ENCODE data around the gene GNB5. TPM values are rescaled to one million over a fixed set of nuclear protein-coding genes. Genes with fewer than 3 reads are reported as not detected.

GNB5 gene
- total RNA-seq, 1 experiment from 2014 or later, result 48.8 TPM

DNA sequence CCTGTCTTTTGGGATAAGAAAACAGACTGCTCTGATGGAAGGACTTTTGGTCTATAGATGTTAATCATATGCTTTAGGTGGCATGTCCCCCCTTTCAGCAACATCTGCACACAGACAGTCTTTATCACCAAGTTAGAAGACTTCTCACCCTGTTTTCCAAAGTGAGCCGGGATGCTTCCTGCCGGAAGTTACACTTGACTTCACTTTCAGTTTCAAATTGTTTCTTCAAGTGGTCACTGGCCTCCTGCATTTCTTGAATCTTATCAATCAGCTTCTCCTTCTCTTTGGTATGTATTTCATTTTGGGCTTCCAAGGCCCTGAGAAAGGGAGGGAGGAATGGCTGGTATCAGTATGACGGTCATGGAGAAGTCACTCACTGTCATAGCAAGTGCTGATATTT is 27.2 kb upstream of the GNB5 start:
- CTCF ChIA-PET, result no interaction called here
- Mint-ChIP-seq H3K36me3 (ENCODE audit: insufficient read depth, unreplicated experiment) (peaks cover 39% of the 10 kb centered on the region), H3K4me1 (ENCODE audit: low read depth, unreplicated experiment) (no peaks in the 10 kb centered on the region), H3K4me3 (ENCODE audit: low read depth, unreplicated experiment) (no peak overlapping the region), H3K27ac (ENCODE audit: unreplicated experiment) (no peak overlapping the region), H3K27me3 (ENCODE audit: unreplicated experiment) (no peaks in the 10 kb centered on the region), H3K9me3 (ENCODE audit: low read depth, unreplicated experiment) (no peaks in the 10 kb centered on the region)
- no TSS peak for BruUV-seq (replicated peaks)
- DNase-seq, result no peak
- TF ChIP-seq, protein P1, sequence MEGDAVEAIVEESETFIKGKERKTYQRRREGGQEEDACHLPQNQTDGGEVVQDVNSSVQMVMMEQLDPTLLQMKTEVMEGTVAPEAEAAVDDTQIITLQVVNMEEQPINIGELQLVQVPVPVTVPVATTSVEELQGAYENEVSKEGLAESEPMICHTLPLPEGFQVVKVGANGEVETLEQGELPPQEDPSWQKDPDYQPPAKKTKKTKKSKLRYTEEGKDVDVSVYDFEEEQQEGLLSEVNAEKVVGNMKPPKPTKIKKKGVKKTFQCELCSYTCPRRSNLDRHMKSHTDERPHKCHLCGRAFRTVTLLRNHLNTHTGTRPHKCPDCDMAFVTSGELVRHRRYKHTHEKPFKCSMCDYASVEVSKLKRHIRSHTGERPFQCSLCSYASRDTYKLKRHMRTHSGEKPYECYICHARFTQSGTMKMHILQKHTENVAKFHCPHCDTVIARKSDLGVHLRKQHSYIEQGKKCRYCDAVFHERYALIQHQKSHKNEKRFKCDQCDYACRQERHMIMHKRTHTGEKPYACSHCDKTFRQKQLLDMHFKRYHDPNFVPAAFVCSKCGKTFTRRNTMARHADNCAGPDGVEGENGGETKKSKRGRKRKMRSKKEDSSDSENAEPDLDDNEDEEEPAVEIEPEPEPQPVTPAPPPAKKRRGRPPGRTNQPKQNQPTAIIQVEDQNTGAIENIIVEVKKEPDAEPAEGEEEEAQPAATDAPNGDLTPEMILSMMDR (IDR thresholded peaks at IDR 0.05; ENCODE audit: unreplicated experiment), result no peak
- intact Hi-C loops (cut with micrococcal nuclease; ENCODE audit: unreplicated experiment), result no loop called here

DNA sequence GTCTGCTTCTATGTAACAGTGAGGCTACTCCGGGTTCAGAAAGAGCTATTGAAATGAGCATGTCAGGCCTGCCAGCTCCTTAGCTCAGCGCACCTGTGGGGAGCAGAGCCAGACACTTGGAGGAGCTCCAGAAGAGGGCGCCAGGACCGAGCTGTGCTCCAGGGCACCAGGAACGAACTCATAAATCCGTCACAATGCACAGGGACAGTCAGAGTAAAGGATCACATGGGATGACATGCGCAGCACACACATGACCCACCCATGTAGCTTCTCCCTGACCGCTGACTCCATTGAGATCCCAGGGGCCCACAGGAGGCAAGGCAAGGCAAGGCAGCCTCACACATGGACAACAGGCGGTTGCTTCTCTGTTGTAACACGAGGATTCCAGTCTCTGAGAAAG is 26.0 kb upstream of the GNB5 start:
- CTCF ChIA-PET, result interaction anchor here (0.7 to 1.0 kb wide), 2 partner anchors 9 to 37 kb away, joined by 3 read pairs; no protein-coding TSS in a partner anchor
- BruUV-seq (replicated peaks), result no TSS peak
- H3K9me3 Mint-ChIP-seq (ENCODE audit: low read depth, unreplicated experiment), result no peaks in the 10 kb centered on the region
- no peak overlapping the region for H3K27ac Mint-ChIP-seq (ENCODE audit: unreplicated experiment)
- H3K4me3 Mint-ChIP-seq (ENCODE audit: low read depth, unreplicated experiment), result no peak overlapping the region
- H3K4me1 Mint-ChIP-seq (ENCODE audit: low read depth, unreplicated experiment), result no peaks in the 10 kb centered on the region
- intact Hi-C loops (cut with micrococcal nuclease; ENCODE audit: unreplicated experiment), result no loop called here
- peak; percentile 25 for DNase-seq
- TF ChIP-seq, protein P1 (IDR thresholded peaks at IDR 0.05; ENCODE audit: unreplicated experiment), result no peak
- H3K27me3 Mint-ChIP-seq (ENCODE audit: unreplicated experiment), result no peaks in the 10 kb centered on the region
- peaks cover 42% of the 10 kb centered on the region for H3K36me3 Mint-ChIP-seq (ENCODE audit: insufficient read depth, unreplicated experiment)

DNA sequence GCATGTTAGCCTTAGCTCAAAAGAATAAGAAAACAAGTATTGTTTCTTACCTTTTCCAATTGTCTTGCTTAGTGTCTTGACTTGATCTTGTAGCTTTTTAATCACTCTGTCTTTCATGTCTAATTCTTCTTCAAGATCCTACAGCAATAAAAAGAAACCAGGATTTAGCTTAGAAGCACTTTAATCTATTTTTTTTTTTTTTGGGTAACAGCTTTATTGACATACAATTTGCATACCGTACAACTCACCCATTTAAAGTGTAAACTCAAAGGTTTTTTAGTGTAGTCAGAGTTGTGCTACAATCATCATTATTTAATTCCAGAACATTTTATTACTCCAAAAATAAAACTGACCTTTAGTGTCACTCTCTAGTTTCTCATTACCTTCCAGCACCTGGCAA is 23.4 kb upstream of the GNB5 start:
- peaks cover 31% of the 10 kb centered on the region for H3K36me3 Mint-ChIP-seq (ENCODE audit: insufficient read depth, unreplicated experiment)
- no peak overlapping the region for H3K4me3 Mint-ChIP-seq (ENCODE audit: low read depth, unreplicated experiment)
- H3K4me1 Mint-ChIP-seq (ENCODE audit: low read depth, unreplicated experiment), result no peaks in the 10 kb centered on the region
- no TSS peak for BruUV-seq (replicated peaks)
- H3K27me3 Mint-ChIP-seq (ENCODE audit: unreplicated experiment), result no peaks in the 10 kb centered on the region
- no peaks in the 10 kb centered on the region for H3K9me3 Mint-ChIP-seq (ENCODE audit: low read depth, unreplicated experiment)
- TF ChIP-seq, protein P1 (IDR thresholded peaks at IDR 0.05; ENCODE audit: unreplicated experiment), result no peak
- intact Hi-C loops (cut with micrococcal nuclease; ENCODE audit: unreplicated experiment), result no loop called here
- CTCF ChIA-PET, result interaction anchor here (0.9 kb wide), 1 partner anchor 13 kb away, joined by 3 read pairs; no protein-coding TSS in a partner anchor
- DNase-seq, result no peak
- no peak overlapping the region for H3K27ac Mint-ChIP-seq (ENCODE audit: unreplicated experiment)

DNA sequence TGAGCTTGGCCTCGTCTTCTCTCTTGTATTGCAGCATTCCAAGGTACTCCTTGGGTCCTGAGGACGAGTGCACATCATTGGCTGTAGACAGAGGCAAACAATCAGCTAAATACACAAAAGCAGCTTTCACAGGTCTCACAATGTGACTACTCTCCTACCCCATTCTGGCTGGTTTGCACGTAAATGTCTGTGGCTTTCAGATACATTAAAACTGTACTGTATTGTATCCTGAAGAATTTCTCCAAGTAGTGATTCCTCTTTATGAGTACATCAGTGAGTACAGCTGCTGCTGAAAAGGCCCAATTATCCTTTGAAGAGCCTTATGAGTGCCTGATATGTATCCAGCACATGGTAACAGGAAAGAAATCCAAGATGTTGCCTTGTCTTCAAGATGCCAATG is 22.0 kb upstream of the GNB5 start:
- Mint-ChIP-seq H3K27me3 (ENCODE audit: unreplicated experiment) (no peaks in the 10 kb centered on the region), H3K9me3 (ENCODE audit: low read depth, unreplicated experiment) (no peaks in the 10 kb centered on the region), H3K4me3 (ENCODE audit: low read depth, unreplicated experiment) (no peak overlapping the region), H3K36me3 (ENCODE audit: insufficient read depth, unreplicated experiment) (peaks cover 41% of the 10 kb centered on the region), H3K4me1 (ENCODE audit: low read depth, unreplicated experiment) (no peaks in the 10 kb centered on the region), H3K27ac (ENCODE audit: unreplicated experiment) (no peak overlapping the region)
- intact Hi-C loops (cut with micrococcal nuclease; ENCODE audit: unreplicated experiment), result no loop called here
- TF ChIP-seq, protein P1 (IDR thresholded peaks at IDR 0.05; ENCODE audit: unreplicated experiment), result no peak
- no TSS peak for BruUV-seq (replicated peaks)
- DNase-seq, result no peak
- CTCF ChIA-PET, result interaction anchor here (0.8 kb wide), 1 partner anchor 105 kb away, joined by 3 read pairs; no protein-coding TSS in a partner anchor

Data from Calu3 (cell line).